ENCODE measurements around the gene TNFSF4.

Gene TNFSF4

DNA sequence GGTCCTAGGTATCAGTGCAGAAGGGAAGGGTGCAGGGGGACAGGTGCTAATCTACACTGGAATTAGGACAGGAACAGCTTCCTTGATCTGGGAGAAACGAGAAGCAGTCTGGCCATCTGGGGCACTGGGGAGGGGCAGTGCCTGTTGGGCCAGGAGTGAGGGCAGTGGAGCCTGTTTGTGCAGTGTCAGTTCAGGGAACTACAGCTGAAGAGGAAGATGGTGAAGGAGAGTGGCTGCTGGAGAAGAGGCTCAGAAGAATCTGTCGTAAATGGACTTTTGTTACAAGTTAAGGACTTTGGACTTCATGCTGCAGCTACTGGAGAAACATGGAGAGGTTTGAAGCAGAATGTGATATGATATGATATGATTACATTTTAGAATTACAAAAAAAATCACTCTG lies 3.2 kb upstream of the TNFSF4 start:
- DNase-seq = no peak

DNA sequence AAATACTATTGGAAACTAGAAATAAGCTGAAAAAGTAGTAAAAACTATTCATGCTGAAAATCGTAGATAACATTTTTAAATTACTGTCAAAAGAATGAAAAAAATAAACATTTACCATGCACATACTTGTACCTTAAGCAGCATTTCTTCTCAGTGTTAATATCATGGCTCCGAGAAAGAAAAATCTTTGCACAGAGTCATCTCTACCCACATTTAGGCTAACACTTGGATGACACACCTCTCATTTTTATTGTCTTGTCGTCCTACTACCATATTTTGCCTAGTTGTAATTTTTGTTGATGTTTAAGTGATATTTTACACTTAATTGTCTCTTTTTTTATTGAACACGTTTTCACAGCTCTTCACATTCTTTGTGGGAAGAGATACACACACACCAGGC lies 1.7 kb upstream of the TNFSF4 start:
- DNase-seq = no peak

DNA sequence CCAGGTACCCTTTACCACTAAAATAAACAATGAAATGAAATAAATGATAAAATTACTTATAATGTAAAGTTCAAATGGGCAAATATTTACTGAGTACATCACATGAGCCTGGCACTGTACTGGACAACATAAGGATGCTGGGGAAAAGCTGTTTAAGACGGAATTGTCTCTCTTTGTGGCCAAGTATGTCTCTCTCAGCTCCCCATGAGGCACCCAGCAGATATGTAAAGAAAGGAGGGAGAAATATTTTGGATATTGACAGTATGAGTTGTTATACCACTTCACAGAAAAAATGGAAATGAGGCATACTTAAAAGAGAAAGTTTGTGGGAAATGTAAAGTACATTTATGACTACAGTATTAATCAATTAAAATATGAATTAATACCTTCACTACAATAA lies 1.0 kb upstream of the TNFSF4 start:
- DNase-seq = no peak

- no peak for DNase-seq
Measured at GRCh38 chr1:173205146-173206051, 1.7 kb downstream of the TNFSF4 start.

GRCh38 chr1:173204693-173205092 lies 2.4 kb downstream of the TNFSF4 start:
- no peak for DNase-seq

DNA sequence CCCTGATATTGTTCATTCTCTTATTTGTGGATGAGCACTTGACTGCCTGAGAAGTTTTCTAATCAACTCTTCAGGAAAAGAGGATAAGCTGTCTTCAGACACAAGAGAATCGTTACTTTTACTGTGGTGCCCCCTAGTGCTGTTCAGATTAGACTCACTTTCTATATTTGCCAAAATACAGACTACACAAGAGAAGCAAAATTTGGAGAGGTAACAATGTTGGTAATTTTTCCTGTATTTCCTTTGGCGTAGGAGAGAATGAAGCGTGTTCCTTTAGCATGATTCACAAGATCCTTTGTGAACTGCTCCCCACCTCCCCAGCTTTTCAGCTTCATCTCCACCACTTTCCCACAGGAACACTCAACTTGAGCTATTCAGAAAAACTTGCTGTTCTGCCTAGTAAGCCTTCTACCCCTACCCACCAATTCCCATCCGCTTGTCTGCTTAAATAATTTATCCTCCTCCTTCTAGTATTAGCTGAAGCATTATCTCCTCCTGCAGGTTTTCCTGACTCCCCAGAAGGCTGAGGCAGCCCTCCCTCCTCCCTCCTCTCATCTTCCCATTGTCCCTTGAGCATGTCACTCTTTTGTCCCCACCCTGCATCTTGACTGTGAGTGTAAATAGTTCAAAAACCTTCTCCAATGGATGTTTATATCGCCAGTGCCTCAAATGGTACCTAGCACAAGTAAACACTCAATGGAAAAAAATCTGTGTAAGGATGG lies 4.5 kb downstream of the TNFSF4 start:
- DNase-seq = no peak

GRCh38 chr1:173201969-173202368 lies 5.2 kb downstream of the TNFSF4 start:
- no peak for DNase-seq

DNA sequence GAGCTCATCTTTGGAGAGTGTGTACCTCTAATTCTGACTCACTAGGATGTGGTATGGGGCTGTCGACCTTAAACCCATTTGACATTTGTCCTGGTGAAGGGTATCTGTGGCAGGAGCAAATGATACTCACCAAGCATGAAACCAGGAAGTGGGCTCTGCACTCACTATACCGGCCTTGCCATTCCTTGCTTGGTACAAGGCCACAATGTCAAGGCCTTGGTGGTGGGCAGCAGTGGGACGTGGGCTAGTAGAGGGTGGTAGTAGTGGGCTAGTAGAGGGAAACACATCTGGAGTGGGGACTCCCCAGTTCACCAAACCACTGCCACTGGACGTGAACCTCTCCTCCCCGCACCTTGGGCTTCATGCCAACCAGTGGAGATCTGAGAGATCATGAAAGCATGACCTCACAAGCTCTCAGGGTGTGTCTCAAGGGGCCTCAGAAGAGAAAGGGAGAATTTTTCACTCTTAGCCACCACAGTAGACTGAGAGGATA lies 11.5 kb downstream of the TNFSF4 start:
- DNase-seq = no peak

- no peak for DNase-seq
Measured at GRCh38 chr1:173193639-173194038, 13.5 kb downstream of the TNFSF4 start.

- no peak for DNase-seq
Measured at GRCh38 chr1:173191011-173191705, 16.0 kb downstream of the TNFSF4 start.

GRCh38 chr1:173190101-173190936 lies 16.8 kb downstream of the TNFSF4 start:
- DNase-seq = no peak

DNA sequence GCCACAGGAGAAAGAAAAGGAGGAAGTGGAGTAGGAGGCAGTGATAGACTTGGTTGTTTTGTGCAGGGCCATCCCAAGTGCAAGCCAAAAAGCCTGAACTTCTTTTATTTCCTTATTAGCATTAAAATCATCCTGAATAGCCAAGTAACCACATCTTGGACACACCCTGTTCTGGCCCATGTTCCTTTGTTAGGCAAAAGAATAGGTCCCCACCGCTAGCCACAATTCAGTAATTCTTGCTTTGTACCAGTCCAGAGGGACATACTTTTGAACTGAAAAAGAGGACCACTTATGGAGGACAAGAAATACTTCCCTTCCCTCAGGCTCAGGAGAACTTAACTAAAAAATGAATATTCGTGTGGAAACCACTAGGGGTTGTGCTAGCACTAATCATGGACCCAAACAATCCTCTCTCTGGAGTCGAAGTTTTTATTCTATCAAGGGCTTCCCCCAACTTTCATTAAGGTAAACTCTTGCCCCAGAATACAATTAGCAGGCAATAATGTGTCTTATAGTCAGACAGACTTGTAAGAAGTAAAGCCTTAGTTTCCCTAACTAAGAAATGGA lies 19.4 kb downstream of the TNFSF4 start:
- DNase-seq = no peak

- no peak for DNase-seq
Measured at GRCh38 chr1:173181791-173182190, 25.3 kb downstream of the TNFSF4 start.

DNA sequence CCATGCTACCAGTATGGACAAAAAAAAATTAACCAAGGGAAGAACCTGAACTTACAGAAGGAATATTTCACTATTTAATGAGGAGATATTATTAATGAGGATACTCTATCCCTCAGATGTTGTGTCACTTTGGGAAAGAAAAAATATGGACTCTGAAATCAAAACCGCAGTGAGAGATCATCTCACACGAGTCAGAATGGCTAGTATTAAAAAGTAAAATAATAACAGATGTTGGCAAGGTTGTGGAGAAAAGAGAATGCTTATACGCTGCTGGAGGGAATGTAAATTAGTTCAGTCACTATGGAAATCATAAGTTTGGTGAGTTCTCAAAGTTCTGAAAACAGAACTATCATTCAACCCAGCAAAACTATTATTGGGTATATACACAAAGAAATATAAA lies 30.9 kb downstream of the TNFSF4 start:
- no peak for DNase-seq

DNA sequence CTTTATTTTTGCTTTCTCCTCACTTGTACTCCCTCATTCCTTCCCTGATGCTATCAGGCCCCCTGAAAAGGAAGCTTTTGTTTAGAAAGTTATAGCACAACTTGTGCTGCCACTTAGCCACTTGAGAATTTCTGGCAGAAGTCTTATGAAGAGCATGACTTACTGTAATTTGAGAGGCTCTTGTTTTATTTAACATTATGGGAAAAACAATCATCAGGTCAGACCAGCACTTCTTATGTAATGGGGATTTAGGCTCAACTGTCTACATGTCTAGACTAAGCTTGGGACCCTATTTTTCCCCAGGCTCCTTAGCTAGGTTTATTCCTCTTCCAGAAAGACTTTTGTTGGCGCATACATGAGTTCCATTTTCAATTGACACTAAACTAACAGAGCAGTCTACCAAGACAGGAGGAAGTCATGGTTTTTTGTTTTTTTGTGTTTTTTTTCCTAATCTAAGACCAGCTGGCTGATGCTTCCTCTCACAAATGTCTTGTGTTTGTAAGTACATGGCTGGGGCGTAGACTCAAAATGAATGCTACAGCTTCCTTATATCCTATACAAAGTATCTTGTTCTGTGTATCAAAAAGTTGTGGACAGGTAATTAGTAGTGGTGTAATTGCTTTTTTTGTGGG lies 31.5 kb downstream of the TNFSF4 start:
- DNase-seq = no peak

DNA sequence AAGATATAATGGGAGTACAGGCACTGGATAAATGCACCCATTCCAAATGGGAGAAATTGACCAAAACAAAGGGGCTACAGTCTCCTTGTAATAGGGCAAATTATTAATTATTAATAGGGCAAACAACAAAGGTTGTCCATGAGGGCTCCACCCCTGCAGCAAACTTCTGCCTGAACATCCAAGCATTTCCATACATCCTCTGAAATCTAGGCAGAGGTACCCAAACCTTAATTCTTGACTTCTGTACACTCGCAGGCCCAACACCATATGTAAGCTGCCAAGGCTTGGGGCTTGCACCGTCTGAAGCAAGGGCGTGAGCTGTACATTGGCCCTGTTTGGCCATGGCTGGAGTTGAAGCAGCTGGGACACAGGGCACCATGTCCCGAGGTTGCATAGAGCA lies 33.7 kb downstream of the TNFSF4 start:
- DNase-seq = no peak

DNA sequence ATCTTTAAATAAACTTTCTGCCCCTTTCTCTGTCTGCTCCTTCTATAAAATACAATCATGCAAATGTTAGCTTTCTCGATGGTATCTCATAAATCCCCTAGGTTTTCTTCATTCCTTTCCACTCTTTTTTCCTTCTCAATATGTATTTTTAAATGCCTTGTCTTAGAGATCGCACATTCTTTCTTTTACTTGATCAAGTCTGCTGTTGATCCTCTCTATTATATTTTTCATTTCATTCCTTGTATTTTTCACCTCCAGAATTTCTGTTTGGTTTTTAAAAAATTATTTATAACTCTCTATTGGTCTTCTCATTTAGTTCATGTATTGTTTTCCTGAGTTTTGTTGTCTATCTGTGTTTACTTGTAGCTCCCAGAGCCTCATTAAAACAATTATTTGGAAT lies 36.0 kb downstream of the TNFSF4 start:
- DNase-seq = no peak

- DNase-seq = no peak
Measured at GRCh38 chr1:173168941-173169340, 38.2 kb downstream of the TNFSF4 start.

GRCh38 chr1:173164686-173165085 lies 42.4 kb downstream of the TNFSF4 start:
- DNase-seq = no peak

GRCh38 chr1:173164178-173164577 lies 43.0 kb downstream of the TNFSF4 start:
- DNase-seq = no peak

DNA sequence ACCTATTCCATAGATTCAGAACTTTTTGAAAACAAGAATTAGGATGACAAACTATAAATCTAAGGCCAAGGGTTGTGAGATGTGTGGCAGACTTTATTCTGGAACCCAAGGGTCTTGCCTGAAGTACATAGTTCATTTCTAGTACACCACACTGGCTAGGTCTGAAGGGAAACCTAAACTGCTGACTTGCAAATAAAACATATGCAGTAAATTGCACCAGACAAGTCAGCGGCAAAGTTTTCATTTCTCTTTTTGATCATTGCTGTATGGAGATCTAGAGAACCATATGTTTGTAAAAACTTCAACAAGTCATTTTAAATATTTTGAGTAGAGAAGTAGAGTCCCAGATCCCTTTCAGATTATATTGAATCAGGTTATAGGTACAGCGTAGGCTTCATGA lies 43.9 kb downstream of the TNFSF4 start:
- no peak for DNase-seq

DNA sequence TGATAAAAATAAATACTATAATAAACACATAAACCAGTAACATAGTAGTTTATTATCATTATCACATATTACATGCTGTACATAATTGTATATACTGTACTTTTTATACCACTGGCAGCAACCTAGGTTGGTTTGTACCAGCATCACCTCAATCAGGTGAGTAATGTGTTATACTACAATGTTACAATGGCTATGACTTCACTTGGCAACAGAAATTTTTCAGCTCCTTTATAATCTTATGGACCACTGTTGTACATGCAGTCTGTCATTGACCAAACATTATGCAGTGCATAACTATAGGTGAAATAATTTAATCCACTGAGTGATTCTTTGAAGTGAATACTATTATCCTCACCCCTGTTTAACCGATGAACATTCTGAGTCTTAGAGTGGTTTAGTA lies 44.5 kb downstream of the TNFSF4 start:
- DNase-seq = no peak
